ENCODE measurements around the gene FOXS1. TPM values are rescaled to one million over a fixed set of nuclear protein-coding genes. Genes with fewer than 3 reads are reported as not detected.

The FOXS1 gene
- total RNA-seq, 1 donor from 2014 or later, result 26.0 TPM

DNA sequence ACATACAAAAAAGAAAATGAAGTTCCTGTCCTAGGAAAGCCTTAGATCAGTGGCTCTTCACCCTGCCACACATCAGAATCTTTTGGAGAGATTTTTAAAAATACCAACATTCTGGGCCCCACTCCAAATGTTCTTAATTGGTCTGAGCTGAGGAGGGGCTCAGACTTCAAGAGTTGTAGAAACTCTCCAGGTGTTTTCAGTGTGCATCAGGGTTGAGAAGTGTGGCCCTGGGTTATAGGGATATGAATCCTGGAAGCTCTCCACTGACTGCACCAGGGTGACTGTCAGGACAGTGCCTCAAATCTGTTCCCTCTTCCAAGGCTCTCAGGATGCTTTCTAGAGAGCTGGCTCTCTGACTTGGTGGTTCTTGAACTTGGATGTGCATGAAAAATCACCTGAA is 31.8 kb downstream of the FOXS1 start:
- Histone ChIP-seq H3K4me3 (ENCODE audit: insufficient read depth, low read depth, low read length) (no peak overlapping the region), H3K36me3 (ENCODE audit: insufficient read depth, low read length) (no peaks in the 10 kb centered on the region), H3K27me3 (ENCODE audit: insufficient read depth, low read length) (no peaks in the 10 kb centered on the region), H4K20me1 (ENCODE audit: insufficient read depth, low read length) (no peaks in the 10 kb centered on the region), H3K4me1 (ENCODE audit: insufficient read depth, low read length) (peaks cover 36% of the 10 kb centered on the region), H3K27ac (ENCODE audit: low read depth, low read length) (no peak overlapping the region), H3K79me2 (ENCODE audit: insufficient read depth, low read length) (no peaks in the 10 kb centered on the region), H3K9ac (ENCODE audit: low read length) (no peak overlapping the region), H2AFZ (ENCODE audit: low read depth, low read length) (no peak overlapping the region), H3K9me3 (ENCODE audit: insufficient read depth, low read depth, low read length) (no peaks in the 10 kb centered on the region), H3K4me2 (ENCODE audit: low read length) (no peak overlapping the region)
- H3K4me1 Mint-ChIP-seq (ENCODE audit: low read depth, unreplicated experiment), result peaks cover 40% of the 10 kb centered on the region
- H3K9me3 Mint-ChIP-seq (ENCODE audit: unreplicated experiment), result no peaks in the 10 kb centered on the region
- FAIRE-seq (no peak), DNase-seq (ENCODE audit: low read depth) (no peak)
- H3K4me3 Mint-ChIP-seq (ENCODE audit: unreplicated experiment), result no peak overlapping the region
- H3K36me3 Mint-ChIP-seq (ENCODE audit: low read depth, unreplicated experiment), result peaks cover 2% of the 10 kb centered on the region
- TF ChIP-seq, protein P1, sequence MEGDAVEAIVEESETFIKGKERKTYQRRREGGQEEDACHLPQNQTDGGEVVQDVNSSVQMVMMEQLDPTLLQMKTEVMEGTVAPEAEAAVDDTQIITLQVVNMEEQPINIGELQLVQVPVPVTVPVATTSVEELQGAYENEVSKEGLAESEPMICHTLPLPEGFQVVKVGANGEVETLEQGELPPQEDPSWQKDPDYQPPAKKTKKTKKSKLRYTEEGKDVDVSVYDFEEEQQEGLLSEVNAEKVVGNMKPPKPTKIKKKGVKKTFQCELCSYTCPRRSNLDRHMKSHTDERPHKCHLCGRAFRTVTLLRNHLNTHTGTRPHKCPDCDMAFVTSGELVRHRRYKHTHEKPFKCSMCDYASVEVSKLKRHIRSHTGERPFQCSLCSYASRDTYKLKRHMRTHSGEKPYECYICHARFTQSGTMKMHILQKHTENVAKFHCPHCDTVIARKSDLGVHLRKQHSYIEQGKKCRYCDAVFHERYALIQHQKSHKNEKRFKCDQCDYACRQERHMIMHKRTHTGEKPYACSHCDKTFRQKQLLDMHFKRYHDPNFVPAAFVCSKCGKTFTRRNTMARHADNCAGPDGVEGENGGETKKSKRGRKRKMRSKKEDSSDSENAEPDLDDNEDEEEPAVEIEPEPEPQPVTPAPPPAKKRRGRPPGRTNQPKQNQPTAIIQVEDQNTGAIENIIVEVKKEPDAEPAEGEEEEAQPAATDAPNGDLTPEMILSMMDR (IDR thresholded peaks at IDR 0.05; ENCODE audit: insufficient read depth, low read depth, low read length), result no peak
- no peak for TF ChIP-seq EZH2 (IDR thresholded peaks at IDR 0.05; ENCODE audit: insufficient read depth, low read length)
- H3K27ac Mint-ChIP-seq (ENCODE audit: unreplicated experiment), result no peak overlapping the region
- peaks cover 16% of the 10 kb centered on the region for H3K27me3 Mint-ChIP-seq (ENCODE audit: low read depth, unreplicated experiment)

- peak; percentile 87 for DNase-seq (ENCODE audit: low read depth)
Observed at GRCh38 chr20:31811796-31812728, 33.3 kb downstream of the FOXS1 start.

More at GRCh38 chr20:31811796-31812728, 33.3 kb downstream of the FOXS1 start:
- Histone ChIP-seq H3K4me2 (ENCODE audit: low read length) (peak overlapping the region; percentile 63), H3K36me3 (ENCODE audit: insufficient read depth, low read length) (no peaks in the 10 kb centered on the region), H3K4me1 (ENCODE audit: insufficient read depth, low read length) (peaks cover 36% of the 10 kb centered on the region), H3K27me3 (ENCODE audit: insufficient read depth, low read length) (no peaks in the 10 kb centered on the region), H4K20me1 (ENCODE audit: insufficient read depth, low read length) (no peaks in the 10 kb centered on the region), H3K4me3 (ENCODE audit: insufficient read depth, low read depth, low read length) (no peak overlapping the region), H3K79me2 (ENCODE audit: insufficient read depth, low read length) (no peaks in the 10 kb centered on the region), H3K9me3 (ENCODE audit: insufficient read depth, low read depth, low read length) (no peaks in the 10 kb centered on the region), H2AFZ (ENCODE audit: low read depth, low read length) (no peak overlapping the region), H3K9ac (ENCODE audit: low read length) (peak overlapping the region; percentile 16), H3K27ac (ENCODE audit: low read depth, low read length) (peak overlapping the region; percentile 32)
- FAIRE-seq, result peak; percentile 45
- peak overlapping the region; percentile 10 for H3K4me3 Mint-ChIP-seq (ENCODE audit: unreplicated experiment)
- H3K27ac Mint-ChIP-seq (ENCODE audit: unreplicated experiment), result peak overlapping the region; percentile 8
- H3K4me1 Mint-ChIP-seq (ENCODE audit: low read depth, unreplicated experiment), result peaks cover 40% of the 10 kb centered on the region
- H3K36me3 Mint-ChIP-seq (ENCODE audit: low read depth, unreplicated experiment), result peaks cover 2% of the 10 kb centered on the region
- TF ChIP-seq, protein P1 (IDR thresholded peaks at IDR 0.05; ENCODE audit: insufficient read depth, low read depth, low read length), result no peak
- no peak for TF ChIP-seq EZH2 (IDR thresholded peaks at IDR 0.05; ENCODE audit: insufficient read depth, low read length)
- H3K27me3 Mint-ChIP-seq (ENCODE audit: low read depth, unreplicated experiment), result peaks cover 10% of the 10 kb centered on the region
- H3K9me3 Mint-ChIP-seq (ENCODE audit: unreplicated experiment), result no peaks in the 10 kb centered on the region
